A673 (cell line): ENCODE data around the gene MRPL1.

Source experiments
- EZH2 ChIP-seq: fragments of 200-600 bp; sonication (generic); IDR thresholded peaks from 2 replicates; pipeline ENCODE4 v1.6.1; 2017; ENCODE audit warnings: borderline replicate concordance, low read depth, mild to moderate bottlenecking, mixed read lengths, antibody characterized with exemption, low read length; ENCODE audit not compliant: poor library complexity, severe bottlenecking
- TF ChIP-seq, protein P1 (sequence below): fragments of 300-800, 200-600 bp; sonication (generic); conservative IDR thresholded peaks from 2 replicates; pipeline ENCODE4 v1.5.1; 2017; ENCODE audit warnings: low read depth, mild to moderate bottlenecking, antibody characterized with exemption, low read length, moderate library complexity, mixed read lengths

DNA sequence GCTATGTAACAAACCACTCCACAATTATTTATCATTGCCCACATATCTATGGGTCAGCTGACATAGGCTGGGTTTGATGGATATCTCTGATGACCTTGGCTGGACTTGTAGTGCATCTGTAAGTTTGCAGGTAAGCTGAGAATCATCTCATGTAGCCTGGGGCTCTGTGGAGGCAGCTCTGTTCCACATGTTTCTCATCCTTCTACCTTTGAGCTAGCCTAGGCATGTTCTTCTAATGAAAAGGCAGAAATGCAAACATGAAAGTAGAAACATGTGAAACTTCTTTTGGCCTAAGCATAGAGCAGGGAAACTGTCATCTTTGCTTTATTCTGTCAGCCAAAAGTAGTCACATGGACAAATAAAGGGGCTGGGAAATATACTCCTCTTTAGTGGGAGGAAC, 18.2 kb downstream of the MRPL1 start:
- TF ChIP-seq, protein P1, sequence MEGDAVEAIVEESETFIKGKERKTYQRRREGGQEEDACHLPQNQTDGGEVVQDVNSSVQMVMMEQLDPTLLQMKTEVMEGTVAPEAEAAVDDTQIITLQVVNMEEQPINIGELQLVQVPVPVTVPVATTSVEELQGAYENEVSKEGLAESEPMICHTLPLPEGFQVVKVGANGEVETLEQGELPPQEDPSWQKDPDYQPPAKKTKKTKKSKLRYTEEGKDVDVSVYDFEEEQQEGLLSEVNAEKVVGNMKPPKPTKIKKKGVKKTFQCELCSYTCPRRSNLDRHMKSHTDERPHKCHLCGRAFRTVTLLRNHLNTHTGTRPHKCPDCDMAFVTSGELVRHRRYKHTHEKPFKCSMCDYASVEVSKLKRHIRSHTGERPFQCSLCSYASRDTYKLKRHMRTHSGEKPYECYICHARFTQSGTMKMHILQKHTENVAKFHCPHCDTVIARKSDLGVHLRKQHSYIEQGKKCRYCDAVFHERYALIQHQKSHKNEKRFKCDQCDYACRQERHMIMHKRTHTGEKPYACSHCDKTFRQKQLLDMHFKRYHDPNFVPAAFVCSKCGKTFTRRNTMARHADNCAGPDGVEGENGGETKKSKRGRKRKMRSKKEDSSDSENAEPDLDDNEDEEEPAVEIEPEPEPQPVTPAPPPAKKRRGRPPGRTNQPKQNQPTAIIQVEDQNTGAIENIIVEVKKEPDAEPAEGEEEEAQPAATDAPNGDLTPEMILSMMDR, result no peak
- no peak for TF ChIP-seq EZH2
